Trophoblast cell (in vitro differentiated cells and primary cell): Measurements from ENCODE around the gene ZFHX2.
"Not testable (repeated sequence)": the region's sequence is repeated elsewhere in the genome, so short reads cannot be mapped to it uniquely, and the experiment has no call there.

Experiments used
- DNase-seq, 2 donors: peaks; one replicate each; pipeline ENCODE4 v3.0.0-alpha.2; 2016
- H2AFZ ChIP-seq: 2 replicates; pipeline ENCODE4 v1.6.1; 2013; ENCODE audit warnings: low read length, moderate library complexity, mild to moderate bottlenecking; ENCODE audit not compliant: insufficient read depth, poor library complexity
- H2AK5ac ChIP-seq: 2 replicates; pipeline ENCODE4 v1.6.1; 2013; ENCODE audit warnings: mild to moderate bottlenecking, low read length
- H2BK120ac ChIP-seq: 2 replicates; pipeline ENCODE4 v1.6.1; 2013; ENCODE audit warnings: low read length, mild to moderate bottlenecking, moderate library complexity; ENCODE audit not compliant: insufficient read depth, poor library complexity
- H2BK12ac ChIP-seq: 2 replicates; pipeline ENCODE4 v1.6.1; 2013; ENCODE audit warnings: mild to moderate bottlenecking, low read length, moderate library complexity
- H2BK5ac ChIP-seq: 2 replicates; pipeline ENCODE4 v1.6.1; 2013; ENCODE audit warnings: low read length, low read depth, moderate library complexity, mild to moderate bottlenecking; ENCODE audit not compliant: poor library complexity
- H3K14ac ChIP-seq: 2 replicates; pipeline ENCODE4 v1.6.1; 2013; ENCODE audit warnings: mild to moderate bottlenecking, low read length
- H3K18ac ChIP-seq: 2 replicates; pipeline ENCODE4 v1.6.1; 2013; ENCODE audit warnings: mild to moderate bottlenecking, low read length
- H3K23ac ChIP-seq: 2 replicates; pipeline ENCODE4 v1.6.1; 2013; ENCODE audit warnings: low read length
- H3K27ac ChIP-seq: 2 replicates; pipeline ENCODE4 v1.5.1; 2013; ENCODE audit warnings: low read depth, mild to moderate bottlenecking, inconsistent platforms, low read length, moderate library complexity
- H3K27me3 ChIP-seq: 2 replicates; pipeline ENCODE4 v1.6.1; 2013; ENCODE audit warnings: inconsistent platforms, mild to moderate bottlenecking, low read length, moderate library complexity; ENCODE audit not compliant: insufficient read depth
- H3K36me3 ChIP-seq, 2 experiments: 1 replicate in 1 of 2; 2 replicates in 1 of 2; pipeline ENCODE4 v1.6.1; 2013; ENCODE audit warnings: low read length in 2 of 2, mild to moderate bottlenecking in 2 of 2, moderate library complexity in 1 of 2; ENCODE audit not compliant: insufficient read depth in 2 of 2, control insufficient read depth in 1 of 2
- H3K4ac ChIP-seq: 2 replicates; pipeline ENCODE4 v1.6.1; 2013; ENCODE audit warnings: low read depth, mild to moderate bottlenecking, low read length, moderate library complexity
- H3K4me1 ChIP-seq, 2 experiments: 1 replicate in 1 of 2; 2 replicates in 1 of 2; pipeline ENCODE4 v1.6.1; 2013; ENCODE audit warnings: low read length in 2 of 2, mild to moderate bottlenecking in 2 of 2, moderate library complexity in 1 of 2; ENCODE audit not compliant: insufficient read depth in 2 of 2, control insufficient read depth in 1 of 2
- H3K4me2 ChIP-seq: 2 replicates; pipeline ENCODE4 v1.6.1; 2013; ENCODE audit warnings: inconsistent platforms, mild to moderate bottlenecking, low read length, moderate library complexity
- H3K4me3 ChIP-seq: 2 replicates; pipeline ENCODE4 v1.5.1; 2013; ENCODE audit warnings: mild to moderate bottlenecking, low read depth, low read length, inconsistent platforms
- H3K79me1 ChIP-seq: one replicate; pipeline ENCODE4 v1.6.1; 2013; ENCODE audit warnings: low read length
- H3K79me2 ChIP-seq: 2 replicates; pipeline ENCODE4 v1.6.1; 2013; ENCODE audit warnings: low read length, mild to moderate bottlenecking; ENCODE audit not compliant: control insufficient read depth, insufficient read depth, poor library complexity
- H3K9ac ChIP-seq: 2 replicates; pipeline ENCODE4 v1.6.1; 2013; ENCODE audit warnings: mild to moderate bottlenecking, low read length
- H3K9me3 ChIP-seq: 2 replicates; pipeline ENCODE4 v1.6.1; 2013; ENCODE audit warnings: low read depth, mild to moderate bottlenecking, control low read depth, inconsistent platforms, low read length; ENCODE audit not compliant: insufficient read depth
- H4K12ac ChIP-seq: 2 replicates; pipeline ENCODE4 v1.6.1; 2013; ENCODE audit warnings: low read depth, mild to moderate bottlenecking, low read length, moderate library complexity
- H4K8ac ChIP-seq: 2 replicates; pipeline ENCODE4 v1.6.1; 2013; ENCODE audit warnings: low read depth, mild to moderate bottlenecking, low read length, moderate library complexity
- H4K91ac ChIP-seq: one replicate; pipeline ENCODE4 v1.6.1; 2013; ENCODE audit warnings: low read depth, mild to moderate bottlenecking, low read length, moderate library complexity
- WGBS: extraction: QIAGEN DNeasy Blood & Tissue Kit; methylation state at CpG from one replicate; pipeline ENCODE4 v1.1.7; 2013; ENCODE audit warnings: missing lambda C conversion rate; ENCODE audit not compliant: insufficient read length, insufficient coverage; ENCODE audit errors: extremely low coverage; 5-methylcytosine and 5-hydroxymethylcytosine counted together

Gene ZFHX2

DNA sequence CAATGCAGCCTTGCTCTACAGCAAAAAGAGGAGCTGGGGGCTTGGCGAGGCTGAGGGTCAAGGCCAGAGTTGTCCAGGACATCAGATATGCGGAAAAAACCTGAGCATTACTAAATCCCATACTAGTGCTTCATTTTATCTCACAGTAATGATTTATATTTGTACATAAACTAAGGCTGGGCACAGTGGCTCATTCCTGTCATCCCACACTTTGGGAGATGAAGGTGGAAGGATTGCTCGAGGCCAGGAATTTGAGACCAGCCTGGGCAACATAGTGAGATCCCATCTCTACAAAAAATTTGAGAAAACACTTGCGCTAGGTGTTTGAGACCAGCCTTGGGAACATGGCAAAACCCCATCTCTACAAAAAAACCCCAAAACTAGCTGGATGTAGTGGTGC, 38.6 kb upstream of the ZFHX2 start:
- no peaks in the 10 kb centered on the region for H3K79me2 ChIP-seq
- no peak overlapping the region for H3K14ac ChIP-seq
- H3K4ac ChIP-seq = no peak overlapping the region
- DNase-seq = peak in 1 of 2 donors; percentile 47
- H4K8ac ChIP-seq = no peak overlapping the region
- no peak overlapping the region for H2AK5ac ChIP-seq
- no peaks in the 10 kb centered on the region for H3K4me1 ChIP-seq
- no peak overlapping the region for H4K12ac ChIP-seq
- H3K9me3 ChIP-seq = no peaks in the 10 kb centered on the region
- no peak overlapping the region for H3K9ac ChIP-seq
- WGBS = no CpG with 5 or more reads among the region's 4 CpGs
- no peak overlapping the region for H4K91ac ChIP-seq
- no peak overlapping the region for H2BK12ac ChIP-seq
- H3K36me3 ChIP-seq = no peaks in the 10 kb centered on the region
- no peak overlapping the region for H3K4me3 ChIP-seq
- no peaks in the 10 kb centered on the region for H3K79me1 ChIP-seq
- H3K27me3 ChIP-seq = no peaks in the 10 kb centered on the region
- no peak overlapping the region for H3K23ac ChIP-seq
- no peak overlapping the region for H2AFZ ChIP-seq
- no peak overlapping the region for H2BK120ac ChIP-seq
- H3K4me2 ChIP-seq = no peak overlapping the region
- no peak overlapping the region for H3K18ac ChIP-seq
- no peak overlapping the region for H2BK5ac ChIP-seq
- no peak overlapping the region for H3K27ac ChIP-seq

DNA sequence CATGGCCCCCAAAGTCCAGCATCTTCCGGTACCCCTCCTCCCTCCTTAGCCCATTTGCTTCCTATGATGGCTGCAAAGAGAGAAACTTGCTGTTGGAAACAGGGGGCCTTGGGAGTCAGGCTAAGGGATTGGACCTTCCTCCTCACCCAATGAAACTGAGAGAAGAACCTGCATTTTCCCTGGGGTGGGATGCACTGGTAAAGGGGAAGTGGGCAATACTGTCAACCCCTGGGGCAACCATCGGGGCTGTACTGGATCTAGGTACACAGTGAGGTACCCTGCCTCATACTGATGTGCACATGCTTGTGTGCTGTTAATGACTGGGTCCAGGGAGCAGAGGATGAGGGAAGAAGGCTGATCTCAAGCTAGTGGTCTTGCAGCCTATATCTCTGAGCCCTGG, 38.0 kb upstream of the ZFHX2 start:
- Histone ChIP-seq H3K4me2 (no peak overlapping the region), H4K8ac (no peak overlapping the region), H3K14ac (no peak overlapping the region), H3K4ac (no peak overlapping the region), H3K9me3 (no peaks in the 10 kb centered on the region), H2BK120ac (no peak overlapping the region), H3K4me1 (no peaks in the 10 kb centered on the region), H3K23ac (no peak overlapping the region), H3K27ac (no peak overlapping the region), H2AFZ (no peak overlapping the region), H3K27me3 (no peaks in the 10 kb centered on the region), H2AK5ac (no peak overlapping the region), H3K18ac (no peak overlapping the region), H3K9ac (no peak overlapping the region), H3K36me3 (no peaks in the 10 kb centered on the region), H2BK12ac (peak overlapping the region; percentile 13), H3K79me2 (no peaks in the 10 kb centered on the region), H2BK5ac (no peak overlapping the region), H4K91ac (no peak overlapping the region), H3K79me1 (no peaks in the 10 kb centered on the region), H4K12ac (no peak overlapping the region), H3K4me3 (no peak overlapping the region)
- WGBS = no CpG with 5 or more reads among the region's 2 CpGs
- DNase-seq = no peak

DNA sequence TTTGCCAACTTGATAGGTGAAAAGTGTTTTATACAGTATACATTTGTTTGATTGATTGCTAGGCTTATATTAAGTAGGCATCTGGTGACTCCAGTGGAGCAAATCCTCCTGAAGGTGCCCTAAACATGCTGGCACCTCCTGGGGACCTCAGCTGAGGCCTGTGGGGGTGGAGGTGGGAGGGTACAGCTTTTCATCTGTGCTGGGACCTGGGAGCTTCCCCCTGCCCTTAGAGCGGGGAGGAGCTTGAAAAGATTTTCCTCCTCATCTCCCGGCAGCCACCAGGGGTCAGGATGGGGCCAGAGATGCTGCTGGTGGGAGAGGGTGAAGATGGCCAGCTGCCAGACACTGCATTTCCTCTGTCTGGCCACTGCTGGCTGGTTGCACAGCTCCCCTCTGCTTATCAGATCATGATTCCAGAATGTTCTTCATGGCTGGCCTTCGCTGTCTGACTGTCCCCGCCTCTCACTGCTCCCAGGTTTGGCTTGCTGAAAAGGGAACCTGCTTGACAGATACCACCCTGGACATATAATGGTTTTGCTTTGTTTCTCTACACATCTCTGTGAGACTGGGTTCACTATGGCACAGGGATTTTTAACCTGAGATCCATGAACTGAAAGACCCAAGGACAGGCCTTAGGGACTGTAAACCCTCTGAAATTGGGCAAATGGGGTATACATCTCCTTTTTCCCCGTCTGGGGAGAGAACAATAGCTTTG, 37.5 kb upstream of the ZFHX2 start:
- Histone ChIP-seq H3K36me3 (no peaks in the 10 kb centered on the region), H4K91ac (no peak overlapping the region), H4K8ac (no peak overlapping the region), H3K79me2 (no peaks in the 10 kb centered on the region), H3K4me1 (no peaks in the 10 kb centered on the region), H3K9me3 (no peaks in the 10 kb centered on the region), H2BK12ac (peak overlapping the region; percentile 13), H3K4ac (no peak overlapping the region), H3K4me3 (no peak overlapping the region), H3K4me2 (no peak overlapping the region), H3K27ac (no peak overlapping the region), H3K27me3 (no peaks in the 10 kb centered on the region), H2BK120ac (no peak overlapping the region), H2AFZ (no peak overlapping the region), H3K14ac (no peak overlapping the region), H2AK5ac (no peak overlapping the region), H3K18ac (no peak overlapping the region), H3K79me1 (no peaks in the 10 kb centered on the region), H4K12ac (no peak overlapping the region), H3K23ac (no peak overlapping the region), H2BK5ac (no peak overlapping the region), H3K9ac (no peak overlapping the region)
- no CpG with 5 or more reads among the region's 5 CpGs for WGBS
- DNase-seq = peak; percentile 89 to 90

DNA sequence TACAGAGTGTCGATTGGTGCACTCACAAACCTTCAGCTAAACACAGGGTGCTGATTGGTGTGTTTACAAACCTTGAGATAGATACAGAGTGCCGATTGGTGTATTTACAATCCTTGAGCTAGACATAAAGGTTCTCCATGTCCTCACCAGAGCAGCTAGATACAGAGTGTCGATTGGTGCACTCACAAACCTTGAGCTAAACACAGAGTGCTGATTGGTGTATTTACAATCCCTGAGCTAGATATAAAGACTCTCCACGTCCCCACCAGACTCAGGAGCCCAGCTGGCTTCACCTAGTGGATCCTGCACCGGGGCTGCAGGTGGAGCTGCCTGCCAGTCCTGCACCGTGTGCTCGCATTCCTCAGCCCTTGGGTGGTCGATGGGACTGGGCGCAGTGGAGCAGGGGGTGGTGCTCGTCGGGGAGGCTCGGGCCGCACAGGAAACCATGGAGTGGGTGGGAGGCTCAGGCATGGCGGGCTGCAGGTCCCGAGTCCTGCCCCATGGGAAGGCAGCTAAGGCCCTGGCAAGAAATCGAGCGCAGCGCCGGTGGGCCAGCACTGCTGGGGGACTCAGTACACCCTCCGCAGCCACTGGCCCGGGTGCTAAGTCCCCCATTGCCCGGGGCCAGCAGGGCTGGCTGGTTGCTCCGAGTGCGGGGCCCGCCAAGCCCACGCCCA, 33.1 kb upstream of the ZFHX2 start:
- not testable (repeated sequence) for H3K4me2 ChIP-seq, H3K79me2 ChIP-seq, DNase-seq, H2BK12ac ChIP-seq, H2AFZ ChIP-seq, H3K18ac ChIP-seq, H2AK5ac ChIP-seq, H3K4me3 ChIP-seq, H3K27ac ChIP-seq, H3K27me3 ChIP-seq, H3K4me1 ChIP-seq, H3K9ac ChIP-seq, H3K14ac ChIP-seq, H3K36me3 ChIP-seq, H4K12ac ChIP-seq, H3K79me1 ChIP-seq, H3K23ac ChIP-seq, H4K91ac ChIP-seq, H4K8ac ChIP-seq, H2BK120ac ChIP-seq, H3K4ac ChIP-seq, H3K9me3 ChIP-seq, H2BK5ac ChIP-seq
- WGBS = no CpG with 5 or more reads among the region's 26 CpGs
